Left renal pelvis (tissue), 4 donors: ENCODE data around the gene PRKAR1A. TPM values are rescaled to one million over a fixed set of nuclear protein-coding genes. Genes with fewer than 3 reads are reported as not detected.
"Not testable (repeated sequence)": the region's sequence is repeated elsewhere in the genome, so short reads cannot be mapped to it uniquely, and the experiment has no call there.

Source experiments
- DNase-seq, 4 donors: peaks; one replicate each; pipeline ENCODE4 v3.0.0-alpha.2; 2013; ENCODE audit warnings: low read depth in 4 of 4, low spot score in 3 of 4
- polyA plus RNA-seq, 4 donors: library from polyadenylated mRNA; unstranded; fragments of 120-200 nt; gene quantifications; one replicate each; pipeline ENCODE4 v1.2.1, GENCODE V29; 2013; ENCODE audit not compliant: insufficient read length in 4 of 4

Gene PRKAR1A
- polyA plus RNA-seq, 4 donors = 271 to 435 (median 366) TPM

DNA sequence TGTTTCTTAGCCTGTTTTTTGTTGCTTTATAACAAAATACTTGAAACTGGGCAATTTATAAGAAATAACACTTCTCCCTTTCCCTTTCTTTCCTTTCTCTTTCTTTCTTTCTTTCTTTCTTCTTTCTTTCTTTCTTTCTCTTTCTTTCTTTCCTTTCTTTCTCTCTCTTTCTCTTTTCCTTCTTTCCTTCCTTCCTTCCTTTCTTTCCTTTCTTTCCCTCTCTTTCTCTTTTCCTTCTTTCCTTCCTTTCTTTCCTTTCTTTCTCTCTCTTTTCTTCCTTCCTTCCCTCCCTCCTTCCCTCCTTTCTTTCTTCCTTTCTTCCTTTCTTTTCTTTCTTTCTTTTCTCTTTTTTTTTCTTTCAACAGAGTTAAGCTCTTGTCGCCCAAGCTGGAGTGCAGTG lies 61.1 kb downstream of the PRKAR1A start:
- DNase-seq = no peak

DNA sequence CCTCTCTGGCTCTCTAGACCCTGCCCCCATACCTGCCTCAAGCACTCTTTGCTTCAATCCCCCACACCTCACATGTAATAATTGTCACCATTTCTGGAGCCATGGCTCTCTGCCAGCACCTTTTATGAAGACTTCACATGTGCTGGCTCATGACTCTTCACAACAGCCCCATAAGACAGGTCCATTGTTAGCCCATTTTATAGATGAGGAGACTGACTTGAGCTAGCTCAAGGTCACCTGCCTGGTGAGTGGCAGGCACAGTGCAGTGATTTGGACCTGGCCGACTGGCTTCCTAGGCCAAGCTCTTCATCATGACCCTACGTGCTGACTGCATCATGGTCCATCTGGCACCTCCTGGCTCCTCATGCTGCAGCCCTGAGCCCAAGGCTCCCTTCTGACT lies 63.9 kb downstream of the PRKAR1A start:
- no peak for DNase-seq

DNA sequence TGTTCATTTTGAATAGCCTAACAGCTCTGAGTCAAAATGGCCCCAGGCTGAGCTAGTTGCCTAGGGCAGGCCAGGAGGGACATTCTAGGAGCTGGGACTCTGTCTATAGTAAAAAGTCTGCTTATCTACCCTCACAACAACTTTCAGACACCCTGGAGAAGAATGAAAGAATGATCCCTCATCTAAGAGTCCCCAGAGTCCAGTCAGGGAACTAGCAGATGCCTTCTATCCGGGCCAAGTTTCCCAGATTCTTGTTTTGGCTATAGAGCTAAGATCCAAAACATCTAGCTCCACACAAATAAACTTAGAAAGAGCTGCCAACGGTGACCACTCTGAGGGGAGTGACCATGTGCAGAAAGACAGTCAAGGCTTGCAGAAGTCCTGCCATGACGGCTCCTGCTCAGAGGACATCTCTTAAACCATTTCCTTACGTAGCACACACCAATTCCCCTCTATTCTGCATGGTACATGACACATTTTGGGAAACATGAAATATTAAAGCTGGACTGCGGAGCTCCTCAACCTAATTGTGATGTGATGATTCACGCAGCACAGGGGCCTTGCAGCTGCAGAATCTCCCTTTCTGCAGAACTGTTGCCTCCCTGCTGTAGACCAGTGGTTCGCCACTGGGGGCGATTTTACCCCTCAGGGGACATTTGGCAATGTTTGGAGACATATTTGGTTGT lies 64.7 kb downstream of the PRKAR1A start:
- DNase-seq = no peak

DNA sequence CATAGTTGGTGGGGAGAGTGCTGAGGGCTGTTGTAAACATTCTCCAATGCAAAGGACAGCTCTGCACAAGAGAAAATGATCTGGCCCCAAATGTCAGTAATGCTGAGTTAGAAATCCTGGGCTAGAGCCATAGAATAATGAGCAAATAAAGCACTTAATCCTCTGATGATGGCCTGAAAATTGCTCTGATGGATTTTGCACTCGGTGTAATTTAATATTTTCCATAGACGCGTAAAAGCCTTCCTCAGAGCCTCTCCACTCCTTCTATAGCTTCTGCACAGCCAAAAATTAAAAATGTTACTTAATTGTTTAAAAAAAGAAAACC lies 65.2 kb downstream of the PRKAR1A start:
- no peak for DNase-seq

DNA sequence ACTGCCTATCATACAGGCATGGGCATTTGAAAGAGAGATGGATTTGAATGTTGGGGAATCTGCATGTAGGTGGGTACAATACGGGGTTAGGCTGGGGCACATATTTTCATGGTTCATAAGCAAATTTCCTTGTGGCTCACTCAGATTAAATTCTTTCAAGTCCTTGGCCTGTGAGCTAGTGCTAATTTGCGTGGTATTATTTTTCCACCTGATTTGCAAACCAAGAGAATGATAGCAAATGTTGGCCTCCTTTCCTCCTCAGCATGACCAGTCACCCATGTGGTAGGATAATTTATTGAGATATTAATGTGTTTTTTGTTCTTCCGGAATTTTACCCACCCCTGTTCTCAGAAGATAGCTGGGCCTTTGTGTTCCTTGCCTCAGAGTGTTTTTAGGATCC lies 66.0 kb downstream of the PRKAR1A start:
- DNase-seq = no peak

DNA sequence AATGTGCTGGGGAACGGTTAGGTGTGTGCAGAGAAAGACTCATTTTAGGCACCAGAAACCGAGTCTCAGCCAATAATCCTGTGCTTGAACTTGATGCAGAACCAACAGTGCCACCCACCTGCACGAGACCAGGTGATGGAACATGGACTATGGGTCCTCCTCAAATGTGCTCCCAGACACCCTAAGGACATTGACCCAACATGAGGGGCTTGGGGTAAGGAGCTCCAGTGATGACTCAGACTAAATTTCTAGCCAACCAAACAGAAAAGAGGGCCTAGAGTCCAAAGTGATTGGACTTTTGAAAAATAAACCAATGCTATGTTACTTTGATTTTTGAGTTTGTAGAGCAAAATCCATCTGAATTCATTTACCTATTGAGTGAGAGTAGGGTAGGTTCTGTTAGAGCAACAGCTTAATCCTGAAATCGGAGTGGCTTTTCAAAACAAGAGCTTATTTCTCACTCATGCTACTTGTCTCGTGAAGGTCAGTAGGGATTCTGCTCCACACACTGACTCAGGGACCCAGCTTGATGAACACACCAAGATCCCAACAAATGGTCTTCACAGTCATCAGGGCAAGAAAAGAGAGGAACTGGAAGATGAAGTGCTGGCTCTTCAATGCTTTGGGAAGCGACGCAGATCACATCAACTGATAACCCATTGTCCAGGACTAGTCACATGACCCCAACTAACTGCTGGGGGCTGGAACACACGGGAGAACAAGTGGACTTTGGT lies 67.1 kb downstream of the PRKAR1A start:
- no peak for DNase-seq

DNA sequence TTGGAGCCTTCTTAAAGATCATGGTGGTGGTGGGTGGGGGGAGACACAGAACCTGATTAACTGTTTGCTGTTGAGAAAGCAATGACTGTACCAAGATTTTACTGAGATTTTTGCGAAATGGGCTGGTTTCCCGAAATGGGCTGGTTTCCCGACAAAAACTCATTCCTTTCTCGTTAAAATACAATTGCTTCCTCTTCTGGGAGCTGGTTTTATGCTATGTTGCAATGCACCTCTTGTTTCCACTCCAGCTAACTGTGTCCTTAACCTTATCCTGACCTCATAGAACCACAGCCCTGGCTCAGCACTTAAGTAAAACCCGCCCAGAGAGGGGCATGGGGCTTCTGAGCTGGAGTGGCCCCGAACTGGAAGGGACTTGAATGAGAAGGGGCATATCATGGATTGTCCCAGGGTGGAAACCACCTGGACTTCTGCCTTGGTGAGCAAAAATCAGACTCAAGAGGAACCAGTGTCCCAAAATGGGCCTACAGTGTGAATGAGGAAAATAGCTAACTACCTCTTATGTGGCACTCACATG lies 68.1 kb downstream of the PRKAR1A start:
- DNase-seq = no peak

DNA sequence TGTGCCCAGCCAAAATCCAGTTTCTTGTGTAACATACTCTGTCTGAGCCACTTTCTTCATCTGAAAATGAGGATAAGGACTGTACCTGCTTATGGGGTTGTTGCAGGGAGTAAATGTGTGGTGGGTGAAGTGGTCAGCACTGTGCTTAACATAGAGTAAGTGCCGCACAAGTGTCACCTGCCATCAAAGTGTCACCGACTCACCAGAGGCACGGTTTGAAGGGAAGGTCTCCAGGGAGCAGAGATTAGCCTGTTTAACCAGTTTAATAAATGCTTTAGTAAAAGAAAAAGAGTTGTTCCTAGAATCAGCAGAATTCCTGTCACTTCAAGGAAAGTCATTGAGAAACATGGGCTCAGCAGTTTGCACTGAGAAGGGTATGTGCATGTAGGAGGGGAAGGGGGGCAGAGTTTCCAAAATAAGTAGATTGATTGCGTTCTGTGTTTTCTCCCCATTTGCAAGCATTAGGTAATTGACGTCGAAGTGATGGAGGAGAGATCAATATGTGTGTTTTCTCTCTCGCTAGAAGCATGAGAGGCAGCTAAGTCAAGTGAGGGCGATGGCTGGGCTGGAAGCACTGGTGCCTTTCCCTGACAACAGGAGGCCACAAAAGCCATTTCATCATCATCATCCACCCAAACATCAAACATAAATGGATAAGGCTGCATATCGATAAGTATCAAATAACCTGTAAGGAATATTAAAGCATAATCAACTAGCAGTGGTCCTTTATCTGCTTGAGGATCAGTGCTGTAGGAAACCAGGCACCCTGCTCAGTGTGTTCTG lies 69.8 kb downstream of the PRKAR1A start:
- no peak for DNase-seq

DNA sequence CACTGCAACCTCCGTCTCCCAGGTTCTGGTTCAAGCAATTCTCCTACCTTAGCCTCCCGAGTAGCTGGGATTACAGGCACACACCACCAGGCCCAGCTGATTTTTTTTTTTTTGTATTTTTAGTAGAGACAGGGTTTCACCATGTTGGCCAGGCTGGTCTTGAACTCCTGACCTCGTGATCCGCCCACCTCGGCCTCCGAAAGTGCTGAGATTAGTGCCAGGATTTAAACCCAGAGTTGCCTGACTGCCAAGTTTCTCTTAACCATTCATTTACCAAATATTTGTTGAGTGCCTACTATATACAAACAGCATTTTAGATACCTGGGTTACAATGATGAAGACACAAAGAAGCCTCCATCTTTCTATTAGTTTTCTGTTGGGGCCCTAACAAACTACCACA lies 70.6 kb downstream of the PRKAR1A start:
- DNase-seq = not testable (repeated sequence)

DNA sequence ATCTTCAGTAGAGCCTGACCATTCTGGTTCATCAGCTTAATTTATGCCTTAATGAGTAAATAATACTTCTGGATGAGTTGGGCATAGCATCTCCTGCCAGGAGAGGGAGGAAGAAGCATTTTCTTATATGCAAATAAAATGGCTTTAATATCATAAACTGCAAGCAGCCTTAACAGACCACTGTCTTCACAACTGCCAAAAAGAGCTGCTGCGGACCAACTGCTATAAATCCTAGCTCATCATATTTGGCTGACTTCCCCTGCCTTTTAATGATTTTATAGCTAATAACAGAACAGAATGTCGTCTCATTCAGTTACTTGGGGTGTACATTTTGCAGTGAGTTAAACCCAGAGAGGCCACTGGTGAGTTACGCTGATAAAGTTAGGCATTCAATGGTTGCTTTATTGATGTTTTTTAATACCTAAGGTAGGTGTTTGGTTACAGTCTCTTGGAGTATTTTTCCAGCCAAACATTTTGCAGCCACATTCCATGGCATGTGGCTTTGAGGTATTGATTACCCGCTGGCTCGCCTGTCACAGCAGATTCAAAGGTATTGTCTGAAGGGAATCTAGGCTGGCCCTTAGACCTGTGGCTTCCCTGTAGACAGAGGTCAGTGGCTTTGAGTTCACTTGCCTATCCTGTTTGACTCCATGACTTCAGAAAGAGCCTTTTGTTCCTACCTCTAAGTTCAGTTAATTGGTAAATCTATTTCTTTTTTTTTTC lies 72.5 kb downstream of the PRKAR1A start:
- no peak for DNase-seq

DNA sequence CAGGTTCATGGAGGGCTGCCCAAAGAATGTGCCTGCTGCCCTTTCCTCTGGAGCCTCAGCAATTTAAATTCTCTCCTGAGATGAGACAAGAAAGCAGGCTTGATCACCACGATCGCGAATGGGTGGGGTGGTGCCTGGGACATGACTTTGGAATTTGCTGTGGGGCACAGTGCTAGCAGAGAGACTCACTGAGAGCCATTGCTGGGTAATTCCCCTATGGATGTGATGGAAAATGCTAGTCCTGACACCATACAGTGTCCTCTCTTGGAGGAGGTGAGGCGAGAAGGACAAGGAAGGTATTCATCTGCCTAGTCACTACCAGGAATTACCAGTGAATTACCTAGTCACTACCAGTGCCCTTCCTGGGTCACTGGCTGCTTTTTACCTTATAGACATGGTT lies 73.4 kb downstream of the PRKAR1A start:
- no peak for DNase-seq

DNA sequence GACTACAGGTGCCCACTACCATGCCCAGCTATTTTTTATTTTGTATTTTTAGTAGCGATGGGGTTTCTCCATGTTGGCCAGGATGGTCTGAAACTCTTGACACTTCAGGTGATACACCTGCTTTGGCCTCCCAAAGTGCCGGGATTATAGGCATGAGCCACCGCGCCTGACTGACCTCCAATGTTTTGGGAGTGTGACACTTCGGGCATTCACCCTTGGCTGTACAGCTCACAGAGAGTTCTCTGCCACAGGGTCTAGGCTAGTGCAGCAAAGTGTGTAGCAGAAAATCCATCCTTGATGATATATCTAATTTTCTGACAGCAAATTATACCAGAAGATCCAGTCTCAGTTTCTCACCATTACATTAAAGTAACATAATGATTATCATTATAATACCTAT lies 74.8 kb downstream of the PRKAR1A start:
- DNase-seq = no peak

DNA sequence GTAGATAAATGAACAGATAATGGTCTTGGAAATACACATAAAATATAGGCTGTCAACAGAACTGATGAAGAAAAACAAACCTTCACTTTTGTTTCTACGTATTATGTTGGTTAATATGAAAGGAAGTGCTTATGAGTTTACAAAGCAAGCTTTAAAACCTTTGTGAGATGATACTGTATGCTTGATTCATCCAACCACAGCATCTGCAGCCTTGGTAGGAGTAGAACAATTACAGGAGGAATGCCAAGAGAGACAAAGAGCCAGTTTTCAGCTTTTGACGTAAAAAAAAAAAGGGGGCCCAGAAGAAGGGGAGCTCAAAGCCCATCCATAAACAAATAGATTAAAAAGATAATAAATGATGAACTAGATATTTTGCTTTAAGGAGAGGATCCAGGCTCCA lies 75.6 kb downstream of the PRKAR1A start:
- no peak for DNase-seq

DNA sequence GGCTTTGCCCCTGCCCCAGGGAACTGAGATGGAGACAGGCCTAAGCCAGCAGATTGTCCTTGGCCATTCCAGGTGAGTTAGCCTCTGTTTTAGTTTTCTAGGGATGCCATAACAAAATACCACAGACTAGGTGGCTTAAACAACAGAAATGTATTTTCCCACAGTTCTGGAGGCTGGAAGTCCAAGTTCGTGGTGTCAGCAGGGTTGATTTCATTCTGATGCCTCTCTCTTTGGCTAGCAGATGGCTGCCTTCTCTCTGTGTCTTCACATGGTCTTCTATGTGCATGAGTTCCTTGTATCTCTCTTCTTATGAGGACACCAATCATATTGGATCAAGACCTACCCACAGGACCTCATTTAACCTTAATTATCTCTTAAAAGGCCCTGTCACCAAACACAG lies 76.1 kb downstream of the PRKAR1A start:
- no peak for DNase-seq

DNA sequence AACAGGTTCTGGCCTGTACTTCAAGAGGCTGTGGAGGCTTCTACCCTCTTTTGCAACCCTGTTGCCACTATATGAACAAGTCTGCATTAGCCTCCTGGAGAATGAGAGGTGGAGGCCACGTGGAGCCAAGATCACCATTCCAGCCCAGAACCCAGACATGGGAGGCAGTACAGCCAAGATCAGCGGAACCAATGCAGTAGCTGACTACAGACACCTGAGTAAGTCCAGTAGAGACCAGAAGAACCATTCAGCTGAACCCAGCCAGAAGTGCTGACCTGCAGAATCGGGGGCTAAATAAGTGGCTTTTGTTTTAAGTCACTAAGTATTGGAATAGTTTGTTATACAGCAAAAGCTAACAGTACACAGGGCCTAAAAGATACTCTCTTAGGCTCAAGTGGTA lies 76.9 kb downstream of the PRKAR1A start:
- no peak for DNase-seq

DNA sequence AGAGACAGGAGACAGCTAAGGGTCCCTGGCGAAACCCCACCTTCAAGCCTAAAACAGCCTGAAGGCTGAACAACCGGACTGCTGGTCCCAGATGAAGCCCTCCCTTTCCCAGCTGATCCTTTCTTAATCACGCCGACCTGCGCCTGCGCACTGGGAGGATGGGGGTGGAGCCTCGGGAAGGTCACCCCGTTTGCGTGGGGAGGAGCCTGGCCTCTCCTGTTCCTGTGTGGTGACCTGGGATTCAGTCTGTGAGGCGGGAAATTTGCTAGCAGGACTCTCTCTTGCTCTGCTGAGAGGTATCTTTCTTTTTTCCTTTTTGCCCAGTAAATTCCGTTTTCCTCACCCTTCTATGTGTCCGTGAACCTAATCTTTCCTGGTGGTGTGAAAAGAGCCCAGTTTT lies 79.4 kb downstream of the PRKAR1A start:
- no peak for DNase-seq

DNA sequence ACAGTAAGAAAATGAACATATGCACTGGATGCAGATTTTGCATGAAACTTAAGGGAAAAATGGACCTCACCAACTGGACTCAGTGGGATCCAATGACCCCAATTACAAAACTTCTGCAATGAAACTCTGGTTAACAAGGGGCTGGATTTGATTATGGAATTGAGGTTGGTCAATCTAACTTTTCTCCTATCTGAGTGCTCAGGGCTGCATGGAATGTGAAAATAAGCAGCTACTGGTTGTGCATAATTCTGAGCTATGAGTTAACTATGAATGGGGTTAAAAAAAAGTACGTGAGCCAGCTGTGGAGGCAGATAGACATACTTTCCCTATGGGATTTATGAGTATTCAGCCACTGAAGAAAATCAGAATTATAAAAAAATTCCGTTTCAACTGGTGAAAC lies 79.8 kb downstream of the PRKAR1A start:
- no peak for DNase-seq

DNA sequence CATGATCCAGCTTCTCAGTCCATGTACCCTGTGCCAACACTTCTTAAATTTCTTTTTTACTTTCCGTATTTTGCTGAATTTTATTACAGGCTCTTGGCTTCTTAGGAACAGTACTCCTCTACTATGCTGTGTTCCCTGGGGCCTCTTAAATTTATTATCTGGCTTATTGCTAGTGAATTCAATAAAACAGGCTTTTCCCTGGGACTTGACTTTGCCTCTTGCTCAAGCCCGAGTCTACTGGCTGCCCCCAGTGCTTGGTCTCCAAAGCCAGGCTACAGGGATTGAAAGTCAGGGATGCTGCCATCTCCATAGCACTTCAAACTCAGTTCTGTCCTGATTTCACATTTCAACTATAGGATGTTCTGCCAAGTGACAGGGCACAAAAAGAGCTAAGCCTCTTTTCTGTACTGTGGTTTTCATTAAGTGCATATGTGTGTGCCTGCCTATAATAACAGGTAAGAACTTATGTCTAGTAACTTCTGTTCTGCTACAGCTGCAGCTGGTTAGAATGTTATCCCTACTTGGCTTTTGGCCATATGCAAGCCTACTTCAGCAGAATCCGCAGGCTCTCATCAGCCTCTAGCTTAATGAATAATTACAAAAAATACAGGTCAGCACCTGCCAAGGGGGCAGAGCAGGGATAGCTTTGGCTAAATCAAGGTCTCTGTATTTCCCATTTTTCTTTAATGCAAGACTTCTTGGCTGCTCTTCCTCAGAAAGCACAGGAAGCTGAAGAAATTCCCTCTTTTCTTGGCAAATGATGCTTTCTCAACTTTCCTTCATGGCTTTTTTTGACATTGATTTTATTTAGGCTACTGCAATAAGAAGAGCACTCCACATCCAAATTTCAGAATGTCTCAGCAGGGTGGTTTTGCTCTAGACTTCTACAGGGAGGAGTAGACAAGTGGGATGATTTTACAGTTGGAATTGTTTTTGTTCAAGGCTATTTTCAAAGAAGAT lies 80.7 kb downstream of the PRKAR1A start:
- DNase-seq = no peak

DNA sequence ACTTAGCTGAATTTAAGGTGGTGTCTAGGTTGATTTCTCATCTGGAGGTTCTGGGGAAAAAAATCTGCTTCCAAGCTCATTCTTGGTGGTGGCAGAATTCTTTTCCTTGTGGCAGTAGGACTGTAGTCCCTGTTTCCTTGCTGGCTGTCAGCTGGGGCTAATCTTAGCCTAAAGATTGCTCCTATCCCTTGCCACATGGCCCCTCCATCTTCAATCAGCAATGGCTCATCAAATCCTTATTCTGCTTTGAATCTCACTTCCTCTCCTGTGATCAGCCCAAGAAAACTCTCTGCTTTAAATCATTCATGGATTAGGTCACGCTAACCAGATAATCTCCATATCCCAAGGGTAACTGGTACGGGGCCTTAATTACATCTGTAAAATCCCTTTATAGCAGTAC lies 82.3 kb downstream of the PRKAR1A start:
- no peak for DNase-seq

DNA sequence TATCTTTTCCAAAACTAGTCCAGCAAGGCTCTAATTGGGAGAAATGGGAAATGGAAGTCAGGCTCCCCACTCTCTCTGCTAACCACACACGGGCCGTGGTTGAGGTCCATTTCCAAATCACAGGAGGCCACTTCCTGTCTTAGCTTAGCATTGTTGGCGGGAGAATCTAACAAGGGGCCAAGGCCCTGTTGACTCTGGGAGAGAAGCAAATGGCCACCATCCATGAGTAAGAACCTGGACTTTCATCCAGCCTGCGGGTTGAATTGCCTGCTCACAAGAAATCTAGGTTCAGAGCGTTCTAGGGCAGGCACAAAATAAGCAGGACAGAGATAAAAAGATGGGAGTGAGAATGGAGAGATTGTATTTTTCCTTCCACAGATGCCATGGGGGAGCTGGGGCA lies 83.3 kb downstream of the PRKAR1A start:
- DNase-seq = no peak
